Stimulated activated CD8-positive, alpha-beta memory T cell treated with anti-CD3 and anti-CD28 coated beads, Interleukin-4, amount 100 ng/mL, for 48 hours (primary cell): Measurements from ENCODE around the gene TLR1.
"Not testable (repeated sequence)": the region's sequence is repeated elsewhere in the genome, so short reads cannot be mapped to it uniquely, and the experiment has no call there.

Experiments used
- DNase-seq: peaks from one replicate; pipeline ENCODE4 v3.0.0-alpha.2; 2020

Gene TLR1

GRCh38 chr4:38806251-38806650, 1.7 kb upstream of the TLR1 start:
- DNase-seq: not testable (repeated sequence)

- DNase-seq: no peak
These were observed 1.0 kb upstream of the TLR1 start for GRCh38 chr4:38805530-38806145.

- peak; percentile 30 for DNase-seq
These were observed 548 bp downstream of the TLR1 start for GRCh38 chr4:38803833-38804653.

GRCh38 chr4:38802561-38803355, 1.8 kb downstream of the TLR1 start:
- DNase-seq: no peak

- DNase-seq: no peak
These were observed 3.6 kb downstream of the TLR1 start for GRCh38 chr4:38800961-38801450.

- DNase-seq: no peak
These were observed 4.2 kb downstream of the TLR1 start for GRCh38 chr4:38800366-38800765.

- DNase-seq: no peak
These were observed 9.5 kb downstream of the TLR1 start for GRCh38 chr4:38795087-38795486.

- DNase-seq: no peak
These were observed 10.5 kb downstream of the TLR1 start for GRCh38 chr4:38794051-38794450.

- no peak for DNase-seq
These were observed 13.6 kb downstream of the TLR1 start for GRCh38 chr4:38791010-38791409.

- DNase-seq: no peak
These were observed 16.3 kb downstream of the TLR1 start for GRCh38 chr4:38788317-38788716.

GRCh38 chr4:38787693-38788092, 16.9 kb downstream of the TLR1 start:
- no peak for DNase-seq

GRCh38 chr4:38785901-38786402, 18.6 kb downstream of the TLR1 start:
- DNase-seq: no peak

- no peak for DNase-seq
These were observed 19.4 kb downstream of the TLR1 start for GRCh38 chr4:38785041-38785790.

GRCh38 chr4:38784141-38784540, 20.4 kb downstream of the TLR1 start:
- no peak for DNase-seq

GRCh38 chr4:38783109-38783460, 21.5 kb downstream of the TLR1 start:
- DNase-seq: no peak

GRCh38 chr4:38782452-38783108, 22.0 kb downstream of the TLR1 start, which contains the start of gene TLR10:
Gene TLR10, minus strand, starts transcription at chr4:38782990. Its CDS starts 7,400 bp downstream, at chr4:38775590.
- peak; percentile 41 for DNase-seq

GRCh38 chr4:38781854-38782261, 22.7 kb downstream of the TLR1 start:
- no peak for DNase-seq

GRCh38 chr4:38780833-38781484, 23.6 kb downstream of the TLR1 start:
- DNase-seq: no peak

- DNase-seq: no peak
These were observed 24.8 kb downstream of the TLR1 start for GRCh38 chr4:38779790-38780189.

- not testable (repeated sequence) for DNase-seq
These were observed 26.7 kb downstream of the TLR1 start for GRCh38 chr4:38777925-38778324.

GRCh38 chr4:38775326-38775725, 29.3 kb downstream of the TLR1 start:
- DNase-seq: no peak
